Right atrium auricular region (tissue), 2 donors: ENCODE results near the gene ADAD2. TPM values are rescaled to one million over a fixed set of nuclear protein-coding genes. Genes with fewer than 3 reads are reported as not detected.

Source experiments
- DNase-seq: peaks from one replicate; pipeline ENCODE4 v3.0.0-alpha.2; 2019; ENCODE audit warnings: low spot score
- H3K27ac ChIP-seq, 2 donors: fragments of 200-600 bp; sonication (generic); 1 replicate in 1 of 2; 2 replicates in 1 of 2; pipeline ENCODE4 v1.5.1; 2016 to 2019
- H3K27me3 ChIP-seq, 2 donors: fragments of 200-600 bp; sonication (generic); one replicate each; pipeline versions ENCODE4 v1.5.1 to v1.6.0; 2017 to 2019
- H3K36me3 ChIP-seq: fragments of 200-600 bp; sonication (generic); one replicate; pipeline ENCODE4 v1.5.1; 2016
- H3K4me1 ChIP-seq, 2 donors: fragments of 200-600 bp; sonication (generic); one replicate each; pipeline versions ENCODE4 v1.5.1 to v1.6.0; 2017 to 2019
- H3K4me3 ChIP-seq, 2 donors: fragments of 200-600 bp; sonication (generic); 1 replicate in 1 of 2; 2 replicates in 1 of 2; pipeline ENCODE4 v1.5.1; 2017 to 2019; ENCODE audit warnings: mild to moderate bottlenecking in 1 of 2, moderate library complexity in 1 of 2
- H3K9me3 ChIP-seq, 2 donors: fragments of 200-600 bp; sonication (generic); one replicate each; pipeline ENCODE4 v1.5.1; 2019
- CTCF ChIP-seq, 2 donors: fragments of 200-600 bp; sonication (generic); IDR thresholded peaks; one replicate each; pipeline ENCODE4 v1.5.1; 2019; ENCODE audit warnings: antibody characterized with exemption in 2 of 2
- total RNA-seq, 2 donors: library from RNA; depleted of rRNA; stranded (reverse); fragments of >200 nt; gene quantifications; one replicate each; pipeline ENCODE4 v1.1.0, GENCODE V29; 2016

Gene ADAD2
- total RNA-seq, 2 donors from 2014 or later, result 0.19 TPM; not detected in 1

GRCh38 chr16:84182104-84182503, 8.9 kb upstream of the ADAD2 start:
- DNase-seq, result no peak
- no peak for TF ChIP-seq CTCF (IDR thresholded peaks at IDR 0.05)
- H3K27ac ChIP-seq, result no peak overlapping the region

GRCh38 chr16:84182680-84183571, 8.0 kb upstream of the ADAD2 start:
- no peak for DNase-seq
- TF ChIP-seq CTCF (IDR thresholded peaks at IDR 0.05), result no peak
- Histone ChIP-seq H3K4me3 (no peak overlapping the region), H3K9me3 (no peaks in the 10 kb centered on the region), H3K4me1 (peaks cover 0 to 49% of the 10 kb centered on the region in 2 donors), H3K36me3 (peaks cover 53% of the 10 kb centered on the region), H3K27ac (peak overlapping the region in 1 of 2 donors; percentile 64), H3K27me3 (no peaks in the 10 kb centered on the region)

More at GRCh38 chr16:84182104-84182503, 8.9 kb upstream of the ADAD2 start:
- no peak overlapping the region for H3K4me3 ChIP-seq
- H3K36me3 ChIP-seq, result peaks cover 53% of the 10 kb centered on the region
- H3K27me3 ChIP-seq, result no peaks in the 10 kb centered on the region
- H3K9me3 ChIP-seq, result no peaks in the 10 kb centered on the region
- peaks cover 0 to 54% of the 10 kb centered on the region in 2 donors for H3K4me1 ChIP-seq

- Histone ChIP-seq H3K4me1 (peaks cover 0 to 43% of the 10 kb centered on the region in 2 donors), H3K36me3 (peaks cover 53% of the 10 kb centered on the region), H3K4me3 (no peak overlapping the region), H3K27me3 (no peaks in the 10 kb centered on the region), H3K9me3 (no peaks in the 10 kb centered on the region), H3K27ac (peak overlapping the region in 1 of 2 donors; percentile 64)
- no peak for DNase-seq
- TF ChIP-seq CTCF (IDR thresholded peaks at IDR 0.05), result no peak
Observed at GRCh38 chr16:84183572-84183875, 7.4 kb upstream of the ADAD2 start.

- peaks cover 49% of the 10 kb centered on the region for H3K36me3 ChIP-seq
- H3K27ac ChIP-seq, result peak overlapping the region in 1 of 2 donors; percentile 64
- peaks cover 0 to 40% of the 10 kb centered on the region in 2 donors for H3K4me1 ChIP-seq
- no peaks in the 10 kb centered on the region for H3K27me3 ChIP-seq
- DNase-seq, result no peak
- no peak overlapping the region for H3K4me3 ChIP-seq
- TF ChIP-seq CTCF (IDR thresholded peaks at IDR 0.05), result peak in 1 of 2 donors; percentile 50
- H3K9me3 ChIP-seq, result no peaks in the 10 kb centered on the region
Observed at GRCh38 chr16:84183911-84184591, 6.9 kb upstream of the ADAD2 start.

GRCh38 chr16:84184775-84185174, 6.2 kb upstream of the ADAD2 start:
- no peaks in the 10 kb centered on the region for H3K9me3 ChIP-seq
- H3K27me3 ChIP-seq, result no peaks in the 10 kb centered on the region
- peaks cover 0 to 36% of the 10 kb centered on the region in 2 donors for H3K4me1 ChIP-seq
- H3K4me3 ChIP-seq, result peak overlapping the region in 1 of 2 donors; percentile 88
- TF ChIP-seq CTCF (IDR thresholded peaks at IDR 0.05), result no peak
- no peak for DNase-seq
- peaks cover 42% of the 10 kb centered on the region for H3K36me3 ChIP-seq
- H3K27ac ChIP-seq, result peak overlapping the region in 1 of 2 donors; percentile 64
